Measurements from ENCODE around the gene ACIN1. TPM values are rescaled to one million over a fixed set of nuclear protein-coding genes. Genes with fewer than 3 reads are reported as not detected.

ACIN1 gene
- total and polyA plus RNA-seq, 2 of the 13 experiments (the other 11 are each of a cell fraction or from before 2014, with no cell fraction given) = 165 to 183 TPM

- TF ChIP-seq PRDM10 (CRISPR knock-in tag; IDR thresholded peaks at IDR 0.05; ENCODE audit: low read depth) (0 out of 2 replicates have a peak, but pooled peaks have one; percentile 9), NR0B2 (CRISPR knock-in tag; IDR thresholded peaks at IDR 0.05) (peak; percentile 56; the same call in 1 of the 2 replicates), ZNF839 (CRISPR knock-in tag; IDR thresholded peaks at IDR 0.05; ENCODE audit: borderline replicate concordance) (peak; percentile 45; the same call in 1 of the 2 replicates), ESRRA (CRISPR knock-in tag; IDR thresholded peaks at IDR 0.05; ENCODE audit: low read depth) (peak; percentile 78; the same call in 1 of the 2 replicates), NR2F6 (IDR thresholded peaks at IDR 0.05) (0 out of 2 replicates have a peak, but pooled peaks have one; percentile 9), NR2F6 (CRISPR knock-in tag; IDR thresholded peaks at IDR 0.05) (0 out of 2 replicates have a peak, but pooled peaks have one; percentile 12), SOX6 (IDR thresholded peaks at IDR 0.05) (no peak), SOX6 (CRISPR knock-in tag; IDR thresholded peaks at IDR 0.05) (peak; percentile 39; the same call in 1 of the 2 replicates), KDM5B (CRISPR knock-in tag; IDR thresholded peaks at IDR 0.05; ENCODE audit: borderline replicate concordance) (peak; percentile 45; the same call in 1 of the 2 replicates), PATZ1 (CRISPR knock-in tag; IDR thresholded peaks at IDR 0.05) (peak; percentile 97), ZBTB10 (CRISPR knock-in tag; IDR thresholded peaks at IDR 0.05; ENCODE audit: borderline replicate concordance) (no peak), ZNF253 (CRISPR knock-in tag; IDR thresholded peaks at IDR 0.05; ENCODE audit: borderline replicate concordance) (0 out of 2 replicates have a peak, but pooled peaks have one; percentile 30), RXRA (CRISPR knock-in tag; IDR thresholded peaks at IDR 0.05) (peak; percentile 47; the same call in 1 of the 2 replicates), POLR2AphosphoS5 (IDR thresholded peaks at IDR 0.05; ENCODE audit: low read depth, low read length) (no peak), NRL (CRISPR knock-in tag; IDR thresholded peaks at IDR 0.05; ENCODE audit: borderline replicate concordance) (0 out of 2 replicates have a peak, but pooled peaks have one; percentile 7)
Observed at GRCh38 chr14:23113431-23114119, 18.6 kb upstream of the ACIN1 start (continued).

All from HepG2 (cell line).